Stimulated activated naive B cell treated with anti-CD40 and anti-IgM and Interleukin-4, amounts not matched to agents 10 μg/mL and 1 μg/mL and 100 μg/mL, for 72 hours (primary cell): ENCODE measurements around the gene SKP2.

ENCODE experiments used
- ATAC-seq, 2 donors: fragments of 150-1000 bp; cut with Tn5 transposase; replicated peaks; 2 replicates each; pipeline ENCODE4 v1.10.0; 2021; ENCODE audit warnings: moderate library complexity in 1 of 2
- DNase-seq: peaks from one replicate; pipeline ENCODE4 v3.0.0; 2021
- H3K27ac Mint-ChIP-seq: one replicate; pipeline ENCODE4 v1.8.0; 2022; ENCODE audit warnings: mild to moderate bottlenecking, mixed read lengths
- H3K27me3 Mint-ChIP-seq, 2 donors: one replicate each; pipeline ENCODE4 v1.8.0; 2022; ENCODE audit warnings: mixed read lengths in 2 of 2
- H3K36me3 Mint-ChIP-seq, 2 donors: one replicate each; pipeline ENCODE4 v1.8.0; 2022; ENCODE audit warnings: mixed read lengths in 2 of 2, mild to moderate bottlenecking in 1 of 2
- H3K4me1 Mint-ChIP-seq, 2 donors: one replicate each; pipeline ENCODE4 v1.8.0; 2022; ENCODE audit warnings: mixed read lengths in 2 of 2, mild to moderate bottlenecking in 1 of 2
- H3K4me3 Mint-ChIP-seq, 2 donors: one replicate each; pipeline ENCODE4 v1.8.0; 2022; ENCODE audit warnings: mild to moderate bottlenecking in 2 of 2, mixed read lengths in 2 of 2, moderate library complexity in 1 of 2
- H3K9me3 Mint-ChIP-seq, 2 donors: one replicate each; pipeline ENCODE4 v1.8.0; 2022; ENCODE audit warnings: mixed read lengths in 2 of 2, mild to moderate bottlenecking in 1 of 2

Gene SKP2

DNA sequence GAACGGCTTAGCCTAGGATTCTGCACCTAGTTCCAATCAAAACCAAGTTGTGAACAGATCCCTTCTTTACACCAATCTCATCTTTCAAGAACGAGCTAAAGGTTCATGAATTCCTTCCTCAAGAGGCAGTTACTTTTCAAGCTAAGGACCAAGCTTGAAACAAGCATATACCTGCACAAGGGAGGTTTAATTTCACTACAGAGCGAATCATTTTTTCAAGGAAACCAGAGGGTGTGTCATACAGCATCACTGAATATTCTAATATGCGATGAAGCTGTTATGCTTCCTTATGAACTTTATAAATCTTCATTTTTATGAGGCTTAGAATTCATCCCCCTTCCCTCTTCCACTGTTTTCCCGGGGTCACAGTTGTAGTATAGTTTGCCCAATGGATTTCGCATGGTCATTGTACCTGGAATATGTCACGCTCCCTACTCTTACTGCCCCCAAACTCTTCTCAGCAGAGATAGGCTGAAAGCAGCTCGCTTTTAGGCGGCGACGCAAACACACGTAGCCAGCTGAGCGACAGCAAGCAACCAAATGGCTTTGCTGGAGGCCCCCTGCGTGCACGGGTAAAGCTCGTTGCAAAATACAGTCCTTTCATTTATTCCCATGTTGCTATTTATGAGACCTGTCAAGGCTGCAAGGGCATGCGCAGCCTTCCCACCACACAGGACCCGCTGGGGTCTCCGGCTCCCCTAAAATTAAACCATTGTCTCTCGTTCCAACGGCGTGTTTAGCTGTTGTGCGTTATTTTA, 1.1 kb upstream of the SKP2 start:
- DNase-seq (peak; percentile 31), ATAC-seq (peak; percentile 43 to 51)
- Mint-ChIP-seq H3K27ac (peak overlapping the region; percentile 97), H3K4me1 (peaks cover 25 to 32% of the 10 kb centered on the region in 2 donors), H3K27me3 (no peaks in the 10 kb centered on the region), H3K9me3 (no peaks in the 10 kb centered on the region), H3K4me3 (peak overlapping the region; percentile 92 to 95), H3K36me3 (peaks cover 17 to 19% of the 10 kb centered on the region in 2 donors)

DNA sequence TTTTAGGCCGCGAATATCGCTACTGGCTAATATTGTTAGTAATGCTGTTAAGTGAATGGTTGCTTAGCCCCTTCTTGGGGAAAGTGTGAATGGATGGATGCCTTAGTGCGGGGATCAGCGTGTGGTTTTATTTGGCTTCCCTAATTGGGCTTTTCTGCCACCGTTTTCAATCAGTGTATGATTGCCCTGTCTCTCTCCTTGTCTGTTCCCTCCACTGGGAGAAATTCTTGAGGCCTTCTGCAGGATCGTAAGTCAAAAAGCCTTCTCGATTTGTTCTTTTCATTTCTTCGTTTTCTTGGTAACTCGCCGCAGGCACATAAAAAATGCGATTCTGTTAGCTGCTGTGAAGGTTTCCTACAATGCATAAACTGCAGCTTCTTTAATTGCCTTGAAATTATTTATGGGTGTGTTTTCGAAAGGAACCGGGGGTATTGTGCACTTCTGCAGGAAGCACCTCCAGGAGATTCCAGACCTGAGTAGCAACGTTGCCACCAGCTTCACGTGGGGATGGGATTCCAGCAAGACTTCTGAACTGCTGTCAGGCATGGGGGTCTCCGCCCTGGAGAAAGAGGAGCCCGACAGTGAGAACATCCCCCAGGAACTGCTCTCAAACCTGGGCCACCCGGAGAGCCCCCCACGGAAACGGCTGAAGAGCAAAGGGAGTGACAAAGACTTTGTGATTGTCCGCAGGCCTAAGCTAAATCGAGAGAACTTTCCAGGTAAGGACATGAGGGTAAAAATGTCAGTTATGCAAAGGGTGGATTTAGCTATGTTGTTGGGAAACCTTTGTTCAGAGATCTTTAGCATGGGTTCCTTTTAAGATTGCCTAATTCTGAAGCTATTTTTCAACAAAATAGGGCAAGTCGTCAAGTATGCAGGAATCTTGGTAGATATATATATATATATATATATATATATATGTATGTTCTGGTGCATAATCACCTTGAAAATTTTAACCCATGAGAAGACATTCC, 700 bp downstream of the SKP2 start:
- ATAC-seq: peak in 1 of 2 donors; percentile 1
- peaks cover 28 to 34% of the 10 kb centered on the region in 2 donors for H3K36me3 Mint-ChIP-seq
- H3K4me1 Mint-ChIP-seq: peaks cover 24 to 37% of the 10 kb centered on the region in 2 donors
- no peaks in the 10 kb centered on the region for H3K27me3 Mint-ChIP-seq
- no peak for DNase-seq
- no peaks in the 10 kb centered on the region for H3K9me3 Mint-ChIP-seq
- peak overlapping the region; percentile 92 to 95 for H3K4me3 Mint-ChIP-seq
- H3K27ac Mint-ChIP-seq: peak overlapping the region; percentile 97

DNA sequence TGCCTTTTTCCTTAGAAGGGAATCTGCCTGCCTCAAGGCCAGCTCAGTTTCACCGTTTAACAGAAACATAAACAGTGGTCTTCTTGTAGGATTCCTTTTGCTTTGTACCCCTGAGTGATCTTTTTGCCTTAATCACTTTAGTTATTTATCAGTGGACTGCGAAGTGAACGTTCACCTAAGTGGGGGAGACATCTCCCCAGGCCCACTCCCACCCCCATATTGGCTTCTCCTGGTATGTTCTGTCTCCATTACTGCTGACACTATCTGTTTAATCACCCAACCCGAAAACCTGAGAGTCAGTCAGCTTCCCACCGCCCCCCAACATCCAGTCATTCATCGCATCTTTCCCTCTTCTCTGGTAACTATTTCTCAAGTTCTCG, 1.4 kb downstream of the SKP2 start:
- H3K4me1 Mint-ChIP-seq: peaks cover 27 to 37% of the 10 kb centered on the region in 2 donors
- DNase-seq (no peak), ATAC-seq (no peak)
- peak overlapping the region; percentile 33 to 51 for H3K4me3 Mint-ChIP-seq
- no peak overlapping the region for H3K27ac Mint-ChIP-seq
- H3K27me3 Mint-ChIP-seq: no peaks in the 10 kb centered on the region
- no peaks in the 10 kb centered on the region for H3K9me3 Mint-ChIP-seq
- H3K36me3 Mint-ChIP-seq: peaks cover 31 to 38% of the 10 kb centered on the region in 2 donors

DNA sequence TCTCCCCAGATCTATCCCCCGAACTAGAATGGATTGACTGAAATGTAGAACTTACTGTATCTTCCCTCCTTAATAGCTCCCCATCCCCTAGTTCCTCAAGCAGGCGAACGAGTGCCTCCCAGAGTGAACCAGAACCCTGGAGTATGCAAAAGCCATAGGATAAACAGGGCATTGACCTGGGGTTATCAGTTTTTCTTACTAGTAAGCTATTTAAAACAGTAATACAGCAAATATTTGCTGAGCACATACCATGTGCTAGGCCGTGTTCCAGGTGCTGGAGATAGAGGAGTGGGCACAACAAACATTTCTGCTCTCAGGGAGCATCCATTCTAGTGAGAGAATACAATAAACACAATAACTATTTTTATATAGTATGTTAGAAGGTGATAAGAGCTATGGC, 1.8 kb downstream of the SKP2 start:
- H3K4me1 Mint-ChIP-seq: peaks cover 31 to 41% of the 10 kb centered on the region in 2 donors
- H3K27ac Mint-ChIP-seq: no peak overlapping the region
- peaks cover 34 to 42% of the 10 kb centered on the region in 2 donors for H3K36me3 Mint-ChIP-seq

GRCh38 chr5:36155291-36155690, 3.4 kb downstream of the SKP2 start:
- peaks cover 30 to 41% of the 10 kb centered on the region in 2 donors for H3K4me1 Mint-ChIP-seq
- ATAC-seq: no peak
- no peak for DNase-seq
- no peak overlapping the region for H3K4me3 Mint-ChIP-seq
- peaks cover 38 to 56% of the 10 kb centered on the region in 2 donors for H3K36me3 Mint-ChIP-seq
- no peaks in the 10 kb centered on the region for H3K27me3 Mint-ChIP-seq
- H3K27ac Mint-ChIP-seq: no peak overlapping the region
- no peaks in the 10 kb centered on the region for H3K9me3 Mint-ChIP-seq

More for the DNA sequence above, 1.8 kb downstream of the SKP2 start:
- ATAC-seq: no peak
- Mint-ChIP-seq H3K27me3 (no peaks in the 10 kb centered on the region), H3K9me3 (no peaks in the 10 kb centered on the region), H3K4me3 (peak overlapping the region; percentile 33 to 51)
- DNase-seq: no peak

- ATAC-seq: no peak
- Mint-ChIP-seq H3K4me3 (no peak overlapping the region), H3K4me1 (peaks cover 26 to 32% of the 10 kb centered on the region in 2 donors), H3K27ac (no peak overlapping the region), H3K36me3 (peaks cover 38 to 56% of the 10 kb centered on the region in 2 donors), H3K9me3 (no peaks in the 10 kb centered on the region), H3K27me3 (no peaks in the 10 kb centered on the region)
- no peak for DNase-seq
Observed at GRCh38 chr5:36156121-36156601, 4.2 kb downstream of the SKP2 start.

DNA sequence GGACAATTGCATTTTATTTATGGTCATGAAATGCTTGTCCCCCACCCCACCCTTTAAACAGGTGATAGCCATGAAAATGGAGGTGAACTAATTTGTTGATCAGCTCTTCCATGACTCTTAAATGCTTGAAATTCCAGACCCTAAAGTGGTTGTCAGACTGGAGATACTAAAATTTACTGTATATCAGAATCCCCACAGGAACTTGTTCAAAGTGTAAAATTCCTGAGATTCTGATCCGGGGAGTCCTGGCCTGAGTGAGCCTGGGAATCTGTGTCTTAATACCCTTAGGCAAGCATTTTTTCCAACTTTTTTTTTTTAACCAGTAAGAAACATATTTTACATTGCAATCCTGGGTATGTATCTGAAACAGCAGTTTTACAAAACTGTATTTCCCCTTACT, 4.7 kb downstream of the SKP2 start:
- Mint-ChIP-seq H3K9me3 (no peaks in the 10 kb centered on the region), H3K4me1 (peaks cover 26 to 32% of the 10 kb centered on the region in 2 donors), H3K4me3 (no peak overlapping the region), H3K27ac (no peak overlapping the region), H3K36me3 (peaks cover 38 to 61% of the 10 kb centered on the region in 2 donors), H3K27me3 (no peaks in the 10 kb centered on the region)
- ATAC-seq (no peak), DNase-seq (no peak)

DNA sequence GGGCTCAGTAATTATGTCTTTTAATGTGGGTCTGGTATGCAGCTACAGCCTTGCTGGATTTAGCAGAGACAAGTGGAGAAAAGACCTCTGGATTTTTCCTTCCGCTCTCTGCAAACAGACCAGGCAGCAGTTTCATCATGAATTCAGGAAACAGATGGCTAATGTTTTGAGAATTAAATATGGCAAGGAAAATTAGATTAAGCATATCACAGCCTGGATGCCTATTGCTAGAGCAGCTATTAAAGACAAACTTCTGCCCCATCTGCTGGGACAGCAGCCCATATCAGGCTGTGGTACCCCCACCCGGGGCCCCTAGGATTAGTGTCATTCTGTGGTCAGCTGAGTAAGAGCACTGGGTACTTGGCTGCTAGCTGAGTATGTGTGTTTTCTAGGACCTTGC, 6.2 kb downstream of the SKP2 start:
- Mint-ChIP-seq H3K4me1 (peaks cover 21 to 31% of the 10 kb centered on the region in 2 donors), H3K4me3 (no peak overlapping the region), H3K36me3 (peaks cover 47 to 76% of the 10 kb centered on the region in 2 donors), H3K9me3 (no peaks in the 10 kb centered on the region), H3K27ac (no peak overlapping the region), H3K27me3 (no peaks in the 10 kb centered on the region)
- ATAC-seq: no peak
- no peak for DNase-seq

DNA sequence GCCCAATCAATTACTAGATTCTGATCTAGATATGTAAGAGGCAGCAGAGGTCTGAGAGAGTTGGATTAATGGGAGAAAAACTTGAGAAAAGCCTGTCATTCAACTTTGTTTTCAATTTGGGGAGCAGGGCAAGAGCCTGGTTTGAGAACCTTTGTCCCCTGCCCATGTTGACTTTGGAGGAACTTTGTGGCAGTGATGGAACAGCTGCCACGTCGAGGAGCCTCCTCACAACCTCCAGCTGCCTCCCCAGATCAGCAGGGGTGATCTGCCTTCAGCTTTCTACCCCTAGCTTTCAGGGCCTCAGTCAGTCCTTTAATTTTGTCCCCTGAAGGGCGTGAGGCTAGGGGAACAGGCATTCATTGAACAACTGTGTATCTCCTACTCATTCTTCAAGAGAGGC, 8.7 kb downstream of the SKP2 start:
- Mint-ChIP-seq H3K36me3 (peaks cover 38 to 75% of the 10 kb centered on the region in 2 donors), H3K27me3 (no peaks in the 10 kb centered on the region), H3K9me3 (no peaks in the 10 kb centered on the region), H3K4me1 (peaks cover 14 to 18% of the 10 kb centered on the region in 2 donors), H3K4me3 (no peak overlapping the region), H3K27ac (no peak overlapping the region)
- no peak for ATAC-seq
- no peak for DNase-seq

DNA sequence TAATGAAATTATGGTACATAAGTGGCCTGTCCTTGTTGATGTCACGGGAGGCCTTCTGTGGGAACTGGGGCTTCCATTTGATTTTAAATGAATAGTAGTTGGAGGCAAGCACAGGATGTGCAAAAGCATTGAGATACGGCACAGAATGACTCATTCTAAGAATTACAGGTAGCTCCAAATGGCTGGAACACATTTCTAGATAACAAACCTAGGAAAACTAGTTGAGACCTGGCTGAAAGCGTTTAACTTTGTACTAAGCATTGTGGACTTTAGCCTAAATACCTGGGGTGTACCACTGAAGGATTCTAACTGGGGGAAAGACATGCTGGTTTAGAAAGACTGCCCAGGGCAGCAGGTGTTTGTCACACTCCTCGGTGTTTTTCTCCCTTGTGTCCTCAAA, 9.4 kb downstream of the SKP2 start:
- no peak overlapping the region for H3K4me3 Mint-ChIP-seq
- no peaks in the 10 kb centered on the region for H3K27me3 Mint-ChIP-seq
- H3K9me3 Mint-ChIP-seq: no peaks in the 10 kb centered on the region
- ATAC-seq (no peak), DNase-seq (no peak)
- peaks cover 10 to 18% of the 10 kb centered on the region in 2 donors for H3K4me1 Mint-ChIP-seq
- no peak overlapping the region for H3K27ac Mint-ChIP-seq
- peaks cover 30 to 68% of the 10 kb centered on the region in 2 donors for H3K36me3 Mint-ChIP-seq

- no peak for ATAC-seq
- Mint-ChIP-seq H3K27ac (no peak overlapping the region), H3K27me3 (no peaks in the 10 kb centered on the region), H3K9me3 (no peaks in the 10 kb centered on the region), H3K4me3 (no peak overlapping the region), H3K36me3 (peaks cover 30 to 71% of the 10 kb centered on the region in 2 donors), H3K4me1 (peaks cover 9 to 13% of the 10 kb centered on the region in 2 donors)
- no peak for DNase-seq
Observed at GRCh38 chr5:36162810-36163486, 11.0 kb downstream of the SKP2 start.

GRCh38 chr5:36164461-36164860, 12.6 kb downstream of the SKP2 start:
- DNase-seq (no peak), ATAC-seq (no peak)
- peaks cover 5% of the 10 kb centered on the region in 2 donors for H3K4me1 Mint-ChIP-seq
- no peaks in the 10 kb centered on the region for H3K27me3 Mint-ChIP-seq
- no peaks in the 10 kb centered on the region for H3K9me3 Mint-ChIP-seq
- H3K27ac Mint-ChIP-seq: no peak overlapping the region
- H3K36me3 Mint-ChIP-seq: peaks cover 35 to 71% of the 10 kb centered on the region in 2 donors
- H3K4me3 Mint-ChIP-seq: no peak overlapping the region

DNA sequence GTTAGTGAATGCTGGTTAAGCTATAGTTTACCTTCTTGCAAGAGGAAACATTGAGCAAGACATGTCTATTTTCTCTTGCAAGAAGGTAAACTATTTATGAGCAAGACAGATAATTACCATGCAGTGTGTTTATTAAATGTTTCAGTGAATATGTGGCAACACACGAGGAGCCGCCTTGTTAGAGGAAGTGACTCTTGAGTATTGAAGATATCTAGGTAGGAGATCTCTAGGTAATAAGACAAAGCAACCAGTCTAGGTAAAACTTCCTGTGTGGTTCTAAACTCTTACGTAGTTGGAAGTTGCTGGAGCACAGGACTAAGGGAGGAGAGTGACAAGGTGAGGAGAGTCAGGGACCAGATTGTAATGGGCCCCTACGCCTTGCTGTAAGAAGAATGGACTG, 16.8 kb downstream of the SKP2 start:
- ATAC-seq (no peak), DNase-seq (no peak)
- H3K4me1 Mint-ChIP-seq: peaks cover under 1 to 2% of the 10 kb centered on the region in 2 donors
- peak overlapping the region; percentile 53 for H3K27ac Mint-ChIP-seq
- H3K9me3 Mint-ChIP-seq: no peaks in the 10 kb centered on the region
- no peaks in the 10 kb centered on the region for H3K27me3 Mint-ChIP-seq
- peaks cover 27 to 55% of the 10 kb centered on the region in 2 donors for H3K36me3 Mint-ChIP-seq
- H3K4me3 Mint-ChIP-seq: no peak overlapping the region
